Subcutaneous adipose tissue (tissue), 4 donors: Measurements from ENCODE around the gene LMCD1. TPM values are rescaled to one million over a fixed set of nuclear protein-coding genes. Genes with fewer than 3 reads are reported as not detected.

Experiments used
- CTCF ChIP-seq: fragments of 450-650 bp; IDR thresholded peaks from one replicate; pipeline ENCODE4 v1.5.1; 2016; ENCODE audit warnings: low read depth, mild to moderate bottlenecking, control low read depth, antibody characterized with exemption, moderate library complexity
- total RNA-seq, 4 donors: library from RNA; depleted of rRNA; stranded (reverse); fragments of >200 nt; gene quantifications; one replicate each; pipeline ENCODE4 v1.1.0, GENCODE V29; 2016

The LMCD1 gene
- total RNA-seq, 4 donors from 2014 or later: 211 to 464 (median 276) TPM

- no peak for TF ChIP-seq CTCF
Measured at GRCh38 chr3:8458711-8459110, 42.9 kb upstream of the LMCD1 start.

- no peak for TF ChIP-seq CTCF
Measured at GRCh38 chr3:8460050-8460708, 41.4 kb upstream of the LMCD1 start.

GRCh38 chr3:8460815-8461456 is 40.7 kb upstream of the LMCD1 start:
- no peak for TF ChIP-seq CTCF

GRCh38 chr3:8464668-8465067 is 37.0 kb upstream of the LMCD1 start:
- TF ChIP-seq CTCF: no peak

- no peak for TF ChIP-seq CTCF
Measured at GRCh38 chr3:8466526-8466925, 35.1 kb upstream of the LMCD1 start.

- no peak for TF ChIP-seq CTCF
Measured at GRCh38 chr3:8470801-8471200, 30.8 kb upstream of the LMCD1 start.

GRCh38 chr3:8472549-8472948 is 29.1 kb upstream of the LMCD1 start:
- TF ChIP-seq CTCF: no peak
